ENCODE measurements around the gene GPR139.

DNA sequence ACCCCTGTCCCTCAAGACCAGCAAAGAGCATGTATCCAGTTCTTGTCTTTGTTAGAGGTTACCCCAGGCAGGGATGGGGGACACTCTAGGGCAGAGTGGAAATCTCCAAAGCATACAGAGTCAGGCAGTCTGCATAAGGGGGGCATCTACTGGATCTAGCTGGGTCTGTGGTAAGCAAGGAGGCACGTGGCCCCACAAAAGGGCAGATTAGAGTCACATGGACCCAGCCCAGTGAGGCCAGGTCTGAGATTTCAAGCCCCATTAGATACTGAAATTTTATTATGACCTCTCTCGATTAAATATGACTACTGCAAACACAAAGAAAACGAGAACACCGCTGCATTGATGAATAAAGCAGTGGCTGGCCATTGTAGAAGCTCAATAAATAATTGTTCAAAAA lies 1.6 kb upstream of the GPR139 start:
- TF ChIP-seq, protein P1, sequence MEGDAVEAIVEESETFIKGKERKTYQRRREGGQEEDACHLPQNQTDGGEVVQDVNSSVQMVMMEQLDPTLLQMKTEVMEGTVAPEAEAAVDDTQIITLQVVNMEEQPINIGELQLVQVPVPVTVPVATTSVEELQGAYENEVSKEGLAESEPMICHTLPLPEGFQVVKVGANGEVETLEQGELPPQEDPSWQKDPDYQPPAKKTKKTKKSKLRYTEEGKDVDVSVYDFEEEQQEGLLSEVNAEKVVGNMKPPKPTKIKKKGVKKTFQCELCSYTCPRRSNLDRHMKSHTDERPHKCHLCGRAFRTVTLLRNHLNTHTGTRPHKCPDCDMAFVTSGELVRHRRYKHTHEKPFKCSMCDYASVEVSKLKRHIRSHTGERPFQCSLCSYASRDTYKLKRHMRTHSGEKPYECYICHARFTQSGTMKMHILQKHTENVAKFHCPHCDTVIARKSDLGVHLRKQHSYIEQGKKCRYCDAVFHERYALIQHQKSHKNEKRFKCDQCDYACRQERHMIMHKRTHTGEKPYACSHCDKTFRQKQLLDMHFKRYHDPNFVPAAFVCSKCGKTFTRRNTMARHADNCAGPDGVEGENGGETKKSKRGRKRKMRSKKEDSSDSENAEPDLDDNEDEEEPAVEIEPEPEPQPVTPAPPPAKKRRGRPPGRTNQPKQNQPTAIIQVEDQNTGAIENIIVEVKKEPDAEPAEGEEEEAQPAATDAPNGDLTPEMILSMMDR (IDR thresholded peaks at IDR 0.05), result no peak
- TF ChIP-seq POLR2A (IDR thresholded peaks at IDR 0.05) (no peak), EP300 (IDR thresholded peaks at IDR 0.05) (no peak)
